Brain microvascular endothelial cell (primary cell): ENCODE results near the gene PPARG.

Experiments
- DNase-seq: peaks from one replicate; pipeline ENCODE4 v3.0.0-alpha.2; 2020
- H3K27ac ChIP-seq: fragments of 250-450 bp; sonication (Bioruptor Pico); 2 replicates; pipeline ENCODE4 v1.5.1; 2020; ENCODE audit warnings: mild to moderate bottlenecking, moderate library complexity
- H3K27me3 ChIP-seq: fragments of 250-450 bp; sonication (Bioruptor Pico); replicated peaks from 2 replicates; pipeline ENCODE4 v1.5.1; 2020; ENCODE audit warnings: mild to moderate bottlenecking
- H3K36me3 ChIP-seq: fragments of 250-450 bp; sonication (Bioruptor Pico); replicated peaks from 2 replicates; pipeline ENCODE4 v1.5.1; 2020; ENCODE audit warnings: mild to moderate bottlenecking
- H3K4me3 ChIP-seq: 2 replicates; pipeline ENCODE4 v1.5.1; 2011; ENCODE audit warnings: low read depth, mild to moderate bottlenecking, control low read depth, low read length, moderate library complexity
- in situ Hi-C: cut with HindIII; loops from 2 replicates; pipeline ENCODE4 v1.10.0; 2017; ENCODE audit warnings: low sequenced_read_pairs, low pct_ligation_motif_present
- TF ChIP-seq, protein P1 (sequence below): IDR thresholded peaks from 2 replicates; pipeline ENCODE4 v1.5.1; 2011; ENCODE audit warnings: low read depth, mild to moderate bottlenecking, moderate library complexity, low read length, control low read depth, inconsistent platforms; ENCODE audit errors: missing control alignments

Gene PPARG

DNA sequence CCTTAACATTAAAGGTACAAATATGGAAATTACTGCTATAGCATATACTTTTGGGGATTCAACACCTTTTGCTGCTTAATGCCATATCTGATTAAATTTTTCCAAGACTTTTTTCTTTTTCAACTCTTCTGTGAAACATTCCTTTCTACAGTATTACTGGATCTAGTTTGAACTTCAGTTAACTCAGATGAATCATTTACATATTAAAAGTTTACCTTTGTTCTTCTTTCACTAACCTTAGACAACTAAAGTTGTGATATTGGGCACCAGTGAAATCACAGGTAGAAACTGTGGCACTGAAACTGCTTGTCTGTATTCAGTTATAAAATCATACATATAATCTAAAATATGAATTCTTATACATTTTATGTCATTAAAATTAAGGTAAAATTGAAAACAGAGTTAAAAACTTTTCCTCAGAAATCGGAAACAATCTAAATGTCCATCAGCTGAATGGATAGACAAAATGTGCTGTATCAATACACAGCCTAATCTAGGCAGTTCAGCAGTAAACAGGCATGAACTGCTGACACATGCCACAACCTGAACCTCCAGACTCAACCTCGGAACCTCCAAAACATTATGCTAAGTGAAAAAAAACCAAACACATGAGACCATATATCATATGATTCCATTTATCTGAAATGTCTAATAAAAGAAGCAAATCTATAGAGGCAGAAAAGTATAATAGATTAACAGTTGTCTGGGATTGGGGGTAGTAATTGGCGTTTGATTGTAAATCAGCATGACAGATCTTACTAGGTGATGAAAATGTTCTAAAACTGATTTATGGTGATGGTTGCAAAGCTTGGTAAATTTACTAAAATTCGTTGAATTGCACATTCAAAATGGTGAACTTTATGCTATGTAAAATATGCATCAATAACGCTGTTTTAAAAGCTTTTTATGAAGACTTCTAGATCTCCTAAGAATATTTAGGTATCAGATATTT, 50.0 kb downstream of the PPARG start:
- TF ChIP-seq, protein P1, sequence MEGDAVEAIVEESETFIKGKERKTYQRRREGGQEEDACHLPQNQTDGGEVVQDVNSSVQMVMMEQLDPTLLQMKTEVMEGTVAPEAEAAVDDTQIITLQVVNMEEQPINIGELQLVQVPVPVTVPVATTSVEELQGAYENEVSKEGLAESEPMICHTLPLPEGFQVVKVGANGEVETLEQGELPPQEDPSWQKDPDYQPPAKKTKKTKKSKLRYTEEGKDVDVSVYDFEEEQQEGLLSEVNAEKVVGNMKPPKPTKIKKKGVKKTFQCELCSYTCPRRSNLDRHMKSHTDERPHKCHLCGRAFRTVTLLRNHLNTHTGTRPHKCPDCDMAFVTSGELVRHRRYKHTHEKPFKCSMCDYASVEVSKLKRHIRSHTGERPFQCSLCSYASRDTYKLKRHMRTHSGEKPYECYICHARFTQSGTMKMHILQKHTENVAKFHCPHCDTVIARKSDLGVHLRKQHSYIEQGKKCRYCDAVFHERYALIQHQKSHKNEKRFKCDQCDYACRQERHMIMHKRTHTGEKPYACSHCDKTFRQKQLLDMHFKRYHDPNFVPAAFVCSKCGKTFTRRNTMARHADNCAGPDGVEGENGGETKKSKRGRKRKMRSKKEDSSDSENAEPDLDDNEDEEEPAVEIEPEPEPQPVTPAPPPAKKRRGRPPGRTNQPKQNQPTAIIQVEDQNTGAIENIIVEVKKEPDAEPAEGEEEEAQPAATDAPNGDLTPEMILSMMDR: no peak
- no peaks in the 10 kb centered on the region for H3K36me3 ChIP-seq
- H3K27ac ChIP-seq: no peak overlapping the region
- no peaks in the 10 kb centered on the region for H3K27me3 ChIP-seq
- in situ Hi-C loops: no loop called here
- no peak overlapping the region for H3K4me3 ChIP-seq
- DNase-seq: no peak

DNA sequence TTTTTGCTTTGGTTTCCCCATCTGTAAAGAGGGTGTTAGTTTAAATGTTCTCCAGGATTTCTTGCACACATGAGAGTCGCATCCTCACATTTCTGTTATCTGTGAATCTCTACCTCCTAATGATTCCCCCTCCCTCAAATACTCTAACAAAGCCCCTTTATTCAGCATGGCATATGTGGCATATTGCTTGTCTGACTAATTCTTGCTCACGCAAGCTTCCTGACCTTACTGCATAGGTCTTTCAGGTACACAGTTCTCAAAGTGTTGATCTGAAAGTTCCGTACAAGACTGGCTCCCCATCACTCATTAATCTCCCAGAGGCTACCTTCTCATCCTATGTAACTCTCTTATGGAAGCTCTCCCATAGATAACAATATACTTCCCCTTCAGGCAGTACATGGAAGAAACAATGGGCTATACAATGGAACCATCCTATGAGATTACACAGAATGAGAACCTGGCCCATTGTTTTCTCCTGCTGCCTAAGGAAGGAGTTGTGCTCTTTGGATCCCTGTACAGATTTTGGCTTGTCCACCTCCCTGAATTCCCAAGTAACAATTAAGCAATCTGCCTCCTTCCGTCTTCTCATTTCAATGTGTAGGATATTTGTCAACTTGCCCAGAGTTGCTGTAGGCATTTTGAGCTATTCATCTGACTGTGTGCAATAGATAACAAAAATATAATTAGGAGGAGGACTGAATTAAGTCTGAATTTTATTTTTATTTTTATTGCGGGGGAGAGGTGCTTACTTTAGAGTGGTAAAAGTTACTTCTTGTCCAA, 51.0 kb downstream of the PPARG start:
- no peak for DNase-seq
- no peak overlapping the region for H3K27ac ChIP-seq
- no peaks in the 10 kb centered on the region for H3K27me3 ChIP-seq
- in situ Hi-C loops: no loop called here
- no peak overlapping the region for H3K4me3 ChIP-seq
- H3K36me3 ChIP-seq: no peaks in the 10 kb centered on the region
- TF ChIP-seq, protein P1: no peak

DNA sequence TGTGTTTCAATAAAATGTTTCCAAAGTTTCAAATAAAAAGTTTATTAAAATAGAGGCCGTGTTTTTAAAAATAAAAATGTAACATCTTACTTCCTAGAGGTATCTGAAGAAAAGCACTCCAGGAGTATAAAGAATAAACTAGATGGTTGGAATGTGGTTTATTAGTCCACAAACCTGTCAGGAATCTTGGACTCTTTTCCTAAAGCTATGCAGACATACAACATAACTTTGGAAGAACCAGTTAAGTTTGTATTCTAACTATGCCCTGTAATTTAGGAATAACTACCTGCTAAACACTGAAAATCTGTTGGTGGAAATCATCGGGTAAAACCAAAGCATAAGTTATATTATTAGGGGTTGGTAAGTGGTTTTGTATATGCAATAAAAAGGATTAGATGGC, 51.6 kb downstream of the PPARG start:
- H3K27ac ChIP-seq: no peak overlapping the region

DNA sequence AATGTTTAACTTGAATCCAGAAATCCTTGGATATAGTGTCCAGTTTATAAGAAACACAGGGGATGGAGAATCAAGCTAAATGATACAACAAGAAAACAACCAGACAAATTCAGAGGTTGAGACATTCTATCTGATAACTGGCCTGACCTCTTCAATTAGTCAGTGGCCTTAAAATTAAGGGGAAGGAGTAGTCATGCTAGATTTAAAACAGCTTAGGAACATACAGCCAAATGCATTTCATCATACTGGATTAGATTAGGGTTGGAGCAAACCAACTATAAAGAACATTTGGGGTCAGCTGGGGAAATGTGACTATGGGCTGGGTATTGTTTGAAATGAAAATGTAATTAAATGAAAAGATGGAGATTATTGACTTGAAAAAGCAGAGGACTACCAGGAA, 53.3 kb downstream of the PPARG start:
- no peaks in the 10 kb centered on the region for H3K27me3 ChIP-seq
- H3K27ac ChIP-seq: no peak overlapping the region
- in situ Hi-C loops: no loop called here
- TF ChIP-seq, protein P1: no peak
- no peak for DNase-seq
- no peaks in the 10 kb centered on the region for H3K36me3 ChIP-seq
- no peak overlapping the region for H3K4me3 ChIP-seq

More for the DNA sequence above, 51.6 kb downstream of the PPARG start:
- H3K4me3 ChIP-seq: no peak overlapping the region
- TF ChIP-seq, protein P1: no peak
- H3K36me3 ChIP-seq: no peaks in the 10 kb centered on the region
- H3K27me3 ChIP-seq: no peaks in the 10 kb centered on the region
- in situ Hi-C loops: no loop called here
- no peak for DNase-seq

DNA sequence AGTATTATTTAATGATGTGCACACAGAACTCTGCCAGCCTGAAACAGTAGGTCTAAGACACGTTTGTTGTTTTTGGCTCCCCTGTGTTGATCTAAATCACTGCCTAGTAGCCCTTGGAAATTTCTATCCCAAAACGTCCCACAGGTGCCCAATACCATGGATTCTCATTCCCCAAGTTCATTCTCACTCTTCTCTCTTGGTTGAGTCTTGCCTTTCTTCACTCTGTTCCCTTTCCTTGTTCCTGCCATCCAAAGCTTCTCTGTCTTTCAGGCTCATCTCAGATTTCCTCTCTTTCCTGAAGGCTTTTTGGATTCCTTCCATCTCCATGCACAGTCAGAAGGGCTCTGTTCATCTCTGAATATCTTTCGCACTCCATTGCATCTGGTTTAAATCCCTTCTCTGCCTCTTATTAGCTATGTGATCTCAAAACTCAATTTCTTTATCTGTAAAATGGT, 54.2 kb downstream of the PPARG start:
- Histone ChIP-seq H3K27me3 (no peaks in the 10 kb centered on the region), H3K36me3 (no peaks in the 10 kb centered on the region), H3K27ac (no peak overlapping the region), H3K4me3 (no peak overlapping the region)
- in situ Hi-C loops: no loop called here
- TF ChIP-seq, protein P1: no peak
- DNase-seq: no peak
